ENCODE measurements around the gene DHX38.

The DHX38 gene

DNA sequence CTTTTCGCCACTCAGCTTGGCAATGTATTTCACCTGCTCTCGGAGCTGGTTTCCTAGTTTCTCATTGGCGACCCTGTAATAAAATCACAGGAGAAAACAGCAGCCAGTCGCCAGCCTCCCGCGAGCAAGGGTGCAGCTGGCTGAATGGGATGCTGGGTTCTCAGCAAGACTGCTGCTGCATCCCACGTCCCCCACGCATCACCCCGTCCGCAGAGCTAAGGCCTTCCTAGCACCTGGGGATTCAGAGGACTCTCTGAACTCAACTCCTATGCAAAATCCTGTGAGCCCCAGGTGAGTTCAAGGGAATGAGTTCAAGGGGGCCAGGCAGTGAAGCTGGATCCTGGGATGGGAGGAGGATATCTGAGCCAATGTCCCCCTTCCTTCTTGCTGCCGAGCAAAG, 29.3 kb downstream of the DHX38 start:
- no peak overlapping the region for H3K9ac ChIP-seq (ENCODE audit: low read depth, low read length)
- no peaks in the 10 kb centered on the region for H3K9me3 ChIP-seq (ENCODE audit: insufficient read depth, low read depth, low read length)
- WGBS, result 82% methylated on average over 11 of the region's 11 CpGs
- H3K4me1 ChIP-seq (ENCODE audit: insufficient read depth, low read length), result peaks cover 7% of the 10 kb centered on the region
- no peaks in the 10 kb centered on the region for H3K27me3 ChIP-seq (ENCODE audit: insufficient read depth, low read length)
- no peaks in the 10 kb centered on the region for H3K36me3 ChIP-seq (ENCODE audit: insufficient read depth, low read length)
- no peak overlapping the region for H3K27ac ChIP-seq (ENCODE audit: low read depth, low read length)
- H3K4me3 ChIP-seq (ENCODE audit: low read length), result no peak overlapping the region

- Histone ChIP-seq H3K4me1 (ENCODE audit: insufficient read depth, low read length) (peaks cover 7% of the 10 kb centered on the region), H3K4me3 (ENCODE audit: low read length) (no peak overlapping the region), H3K9me3 (ENCODE audit: insufficient read depth, low read depth, low read length) (no peaks in the 10 kb centered on the region), H3K9ac (ENCODE audit: low read depth, low read length) (no peak overlapping the region), H3K27me3 (ENCODE audit: insufficient read depth, low read length) (no peaks in the 10 kb centered on the region), H3K36me3 (ENCODE audit: insufficient read depth, low read length) (no peaks in the 10 kb centered on the region), H3K27ac (ENCODE audit: low read depth, low read length) (no peak overlapping the region)
- WGBS, result 85% methylated on average over 8 of the region's 8 CpGs
Measured at GRCh38 chr16:72123426-72123825, 29.8 kb downstream of the DHX38 start.

- Histone ChIP-seq H3K9me3 (ENCODE audit: insufficient read depth, low read depth, low read length) (no peaks in the 10 kb centered on the region), H3K9ac (ENCODE audit: low read depth, low read length) (no peak overlapping the region), H3K4me1 (ENCODE audit: insufficient read depth, low read length) (peaks cover 7% of the 10 kb centered on the region), H3K36me3 (ENCODE audit: insufficient read depth, low read length) (no peaks in the 10 kb centered on the region), H3K27me3 (ENCODE audit: insufficient read depth, low read length) (no peaks in the 10 kb centered on the region), H3K4me3 (ENCODE audit: low read length) (no peak overlapping the region), H3K27ac (ENCODE audit: low read depth, low read length) (no peak overlapping the region)
- 89% methylated on average over 3 of the region's 3 CpGs for WGBS
Measured at GRCh38 chr16:72124148-72124547, 30.5 kb downstream of the DHX38 start.

GRCh38 chr16:72124761-72125634, 31.4 kb downstream of the DHX38 start:
- H3K27me3 ChIP-seq (ENCODE audit: insufficient read depth, low read length), result no peaks in the 10 kb centered on the region
- 42% methylated on average over 13 of the region's 13 CpGs for WGBS
- no peaks in the 10 kb centered on the region for H3K36me3 ChIP-seq (ENCODE audit: insufficient read depth, low read length)
- H3K4me3 ChIP-seq (ENCODE audit: low read length), result no peak overlapping the region
- peak overlapping the region; percentile 48; the same call in 1 of the 2 replicates for H3K27ac ChIP-seq (ENCODE audit: low read depth, low read length)
- no peaks in the 10 kb centered on the region for H3K9me3 ChIP-seq (ENCODE audit: insufficient read depth, low read depth, low read length)
- 0 out of 2 replicates have a peak overlapping the region, but pooled peaks have one; percentile 34 for H3K9ac ChIP-seq (ENCODE audit: low read depth, low read length)
- H3K4me1 ChIP-seq (ENCODE audit: insufficient read depth, low read length), result peaks cover 7% of the 10 kb centered on the region

DNA sequence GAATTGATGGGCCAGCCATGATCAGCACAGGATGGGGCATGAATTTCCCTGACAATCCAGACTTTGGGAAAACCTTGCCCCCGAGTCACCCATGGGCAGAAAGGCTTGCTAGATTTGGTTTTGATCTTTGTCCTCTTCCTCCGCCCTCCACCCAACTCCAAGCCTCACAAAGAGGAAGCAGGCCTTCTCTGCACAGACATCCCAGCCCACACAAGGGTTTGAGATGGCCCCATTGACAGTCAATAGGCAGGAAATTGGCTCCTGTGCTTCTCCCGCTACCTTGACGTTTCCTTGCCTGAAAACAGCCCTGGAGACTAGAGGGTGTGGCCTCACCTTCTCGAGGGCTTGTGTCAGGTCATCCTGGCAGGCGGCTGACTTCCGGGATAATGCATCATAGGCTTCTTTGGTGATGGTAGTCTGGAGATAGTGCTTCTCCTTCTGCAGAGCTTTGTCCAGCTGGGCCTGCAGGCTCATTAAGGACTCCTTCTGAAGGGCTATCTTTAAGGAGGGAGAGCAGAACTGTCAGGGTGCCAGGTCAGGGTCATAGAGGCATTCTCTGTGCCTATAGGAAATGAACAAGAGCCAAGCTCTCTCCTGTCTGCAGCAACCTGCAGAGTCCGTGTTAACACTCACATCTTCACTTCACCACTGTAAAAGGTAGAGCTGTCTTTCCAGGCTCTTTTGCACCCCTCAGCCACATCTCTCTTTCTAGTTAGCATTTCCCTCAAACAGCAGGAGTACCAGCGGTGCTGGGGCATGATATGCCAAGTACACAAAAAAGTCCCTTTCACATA, 32.2 kb downstream of the DHX38 start:
- no peak overlapping the region for H3K27ac ChIP-seq (ENCODE audit: low read depth, low read length)
- no peak overlapping the region for H3K4me3 ChIP-seq (ENCODE audit: low read length)
- H3K9me3 ChIP-seq (ENCODE audit: insufficient read depth, low read depth, low read length), result no peaks in the 10 kb centered on the region
- peaks cover 7% of the 10 kb centered on the region for H3K4me1 ChIP-seq (ENCODE audit: insufficient read depth, low read length)
- WGBS, result 82% methylated on average over 9 of the region's 9 CpGs
- H3K27me3 ChIP-seq (ENCODE audit: insufficient read depth, low read length), result no peaks in the 10 kb centered on the region
- no peak overlapping the region for H3K9ac ChIP-seq (ENCODE audit: low read depth, low read length)
- no peaks in the 10 kb centered on the region for H3K36me3 ChIP-seq (ENCODE audit: insufficient read depth, low read length)

DNA sequence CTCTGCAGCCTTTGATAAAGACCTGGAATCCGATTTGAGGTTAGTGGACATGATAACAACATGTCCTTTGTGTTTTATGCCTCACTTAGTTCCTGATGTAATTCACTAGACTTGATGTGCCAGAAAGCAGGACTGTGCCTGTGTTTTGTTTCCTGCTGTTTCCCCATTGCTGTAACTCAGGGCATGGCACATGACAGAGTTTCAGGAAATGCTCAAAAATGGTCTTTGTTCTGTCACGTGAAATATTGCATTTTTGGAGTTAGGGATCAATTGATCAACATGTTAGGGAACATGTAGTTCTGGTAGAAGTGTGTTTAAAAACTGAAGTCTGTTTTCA, 32.8 kb downstream of the DHX38 start:
- H3K4me3 ChIP-seq (ENCODE audit: low read length), result no peak overlapping the region
- no peaks in the 10 kb centered on the region for H3K27me3 ChIP-seq (ENCODE audit: insufficient read depth, low read length)
- no peak overlapping the region for H3K9ac ChIP-seq (ENCODE audit: low read depth, low read length)
- 85% methylated on average over 2 of the region's 2 CpGs for WGBS
- no peak overlapping the region for H3K27ac ChIP-seq (ENCODE audit: low read depth, low read length)
- H3K36me3 ChIP-seq (ENCODE audit: insufficient read depth, low read length), result no peaks in the 10 kb centered on the region
- H3K4me1 ChIP-seq (ENCODE audit: insufficient read depth, low read length), result peaks cover 7% of the 10 kb centered on the region
- H3K9me3 ChIP-seq (ENCODE audit: insufficient read depth, low read depth, low read length), result no peaks in the 10 kb centered on the region

DNA sequence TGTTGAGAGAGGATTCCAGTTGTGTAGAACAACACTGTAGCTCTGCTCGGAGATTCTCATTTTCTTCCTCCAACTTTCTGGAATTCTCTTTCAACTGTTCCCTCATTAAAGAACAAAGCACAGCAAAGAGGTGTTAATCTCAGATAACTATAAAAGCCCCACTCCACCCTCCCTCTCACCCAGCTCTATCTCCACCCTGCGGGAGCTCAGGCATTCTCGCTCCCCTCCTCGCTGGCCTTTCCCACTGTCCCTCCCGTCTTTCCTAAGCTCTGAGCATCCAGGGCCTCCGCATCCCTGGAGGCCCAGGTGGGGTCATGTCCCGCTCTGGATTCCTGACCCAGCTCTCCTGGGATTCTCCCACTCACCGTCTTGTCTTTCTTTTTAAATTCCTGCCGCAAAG, 35.1 kb downstream of the DHX38 start:
- Histone ChIP-seq H3K9ac (ENCODE audit: low read depth, low read length) (no peak overlapping the region), H3K4me3 (ENCODE audit: low read length) (no peak overlapping the region), H3K36me3 (ENCODE audit: insufficient read depth, low read length) (no peaks in the 10 kb centered on the region), H3K9me3 (ENCODE audit: insufficient read depth, low read depth, low read length) (no peaks in the 10 kb centered on the region), H3K27ac (ENCODE audit: low read depth, low read length) (no peak overlapping the region), H3K27me3 (ENCODE audit: insufficient read depth, low read length) (no peaks in the 10 kb centered on the region), H3K4me1 (ENCODE audit: insufficient read depth, low read length) (peaks cover 7% of the 10 kb centered on the region)
- 30% methylated on average over 9 of the region's 9 CpGs for WGBS

GRCh38 chr16:72129976-72130656, 36.5 kb downstream of the DHX38 start:
- Histone ChIP-seq H3K4me1 (ENCODE audit: insufficient read depth, low read length) (peaks cover 5% of the 10 kb centered on the region), H3K27ac (ENCODE audit: low read depth, low read length) (no peak overlapping the region), H3K27me3 (ENCODE audit: insufficient read depth, low read length) (no peaks in the 10 kb centered on the region), H3K4me3 (ENCODE audit: low read length) (no peak overlapping the region), H3K36me3 (ENCODE audit: insufficient read depth, low read length) (no peaks in the 10 kb centered on the region), H3K9ac (ENCODE audit: low read depth, low read length) (no peak overlapping the region), H3K9me3 (ENCODE audit: insufficient read depth, low read depth, low read length) (no peaks in the 10 kb centered on the region)
- WGBS, result 83% methylated on average over 7 of the region's 7 CpGs

- Histone ChIP-seq H3K9me3 (ENCODE audit: insufficient read depth, low read depth, low read length) (no peaks in the 10 kb centered on the region), H3K4me1 (ENCODE audit: insufficient read depth, low read length) (no peaks in the 10 kb centered on the region; the same call in 1 of the 2 replicates), H3K9ac (ENCODE audit: low read depth, low read length) (no peak overlapping the region), H3K27me3 (ENCODE audit: insufficient read depth, low read length) (no peaks in the 10 kb centered on the region), H3K36me3 (ENCODE audit: insufficient read depth, low read length) (no peaks in the 10 kb centered on the region), H3K27ac (ENCODE audit: low read depth, low read length) (no peak overlapping the region), H3K4me3 (ENCODE audit: low read length) (no peak overlapping the region)
- WGBS, result 61% methylated on average over 6 of the region's 6 CpGs
Measured at GRCh38 chr16:72131036-72131435, 37.4 kb downstream of the DHX38 start.

DNA sequence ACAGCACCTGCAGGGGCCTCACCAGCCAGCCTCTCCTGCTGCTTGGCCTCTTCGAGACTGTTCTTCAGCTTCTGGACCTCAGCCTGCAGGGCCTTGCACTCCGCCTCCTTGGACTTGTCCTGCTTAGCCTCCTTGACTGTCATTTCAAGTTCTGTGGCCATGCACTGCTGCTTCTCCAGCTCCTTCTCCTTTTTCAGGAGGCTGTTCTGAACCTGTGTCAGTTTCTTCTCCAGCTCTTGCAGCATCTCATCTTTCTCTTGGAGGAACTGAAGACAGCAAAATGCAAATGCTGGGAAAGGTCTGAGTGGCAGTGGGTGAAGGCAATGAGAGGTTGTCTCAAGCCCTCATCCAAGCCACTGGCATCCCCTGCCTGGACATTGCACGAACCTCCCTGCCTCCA, 39.1 kb downstream of the DHX38 start:
- no peaks in the 10 kb centered on the region for H3K27me3 ChIP-seq (ENCODE audit: insufficient read depth, low read length)
- H3K36me3 ChIP-seq (ENCODE audit: insufficient read depth, low read length), result no peaks in the 10 kb centered on the region
- H3K9ac ChIP-seq (ENCODE audit: low read depth, low read length), result no peak overlapping the region
- no peak overlapping the region for H3K4me3 ChIP-seq (ENCODE audit: low read length)
- no peaks in the 10 kb centered on the region; the same call in 1 of the 2 replicates for H3K4me1 ChIP-seq (ENCODE audit: insufficient read depth, low read length)
- WGBS, result 90% methylated on average over 2 of the region's 3 CpGs
- H3K27ac ChIP-seq (ENCODE audit: low read depth, low read length), result no peak overlapping the region
- H3K9me3 ChIP-seq (ENCODE audit: insufficient read depth, low read depth, low read length), result no peaks in the 10 kb centered on the region

GRCh38 chr16:72134507-72134906, 40.9 kb downstream of the DHX38 start:
- Histone ChIP-seq H3K4me3 (ENCODE audit: low read length) (no peak overlapping the region), H3K27me3 (ENCODE audit: insufficient read depth, low read length) (no peaks in the 10 kb centered on the region), H3K36me3 (ENCODE audit: insufficient read depth, low read length) (no peaks in the 10 kb centered on the region), H3K4me1 (ENCODE audit: insufficient read depth, low read length) (no peaks in the 10 kb centered on the region), H3K9ac (ENCODE audit: low read depth, low read length) (no peak overlapping the region), H3K27ac (ENCODE audit: low read depth, low read length) (no peak overlapping the region), H3K9me3 (ENCODE audit: insufficient read depth, low read depth, low read length) (no peaks in the 10 kb centered on the region)
- WGBS, result 100% methylated on average over 2 of the region's 2 CpGs

All from HUES64 (cell line).